Measurements from ENCODE around the gene OR4Q2. TPM values are rescaled to one million over a fixed set of nuclear protein-coding genes. Genes with fewer than 3 reads are reported as not detected.

Gene OR4Q2
- total and polyA plus RNA-seq, 12 donors, result not detected

DNA sequence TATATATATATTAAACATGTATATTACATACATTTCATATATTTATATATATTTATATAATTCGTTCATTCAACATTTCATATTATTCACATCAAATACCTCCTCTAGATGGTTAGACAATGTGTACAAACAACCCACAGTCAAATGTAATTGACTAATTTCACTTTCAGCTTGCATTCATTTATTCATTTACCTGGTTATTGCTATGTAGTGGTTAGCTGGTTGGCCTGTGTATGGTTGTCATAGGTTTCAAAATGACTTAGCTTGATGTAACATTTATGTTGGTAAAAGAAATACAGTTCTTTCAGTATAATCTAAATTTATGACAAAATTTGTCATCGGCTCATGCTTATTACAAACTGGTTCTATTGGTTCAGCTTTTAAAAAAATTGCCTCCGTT is 33.5 kb downstream of the OR4Q2 start:
- no peak overlapping the region for H3K27ac ChIP-seq
- no peaks in the 10 kb centered on the region for H3K27me3 ChIP-seq
- DNase-seq, result no peak
- H3K36me3 ChIP-seq (replicated peaks in 1 of 2), result no peaks in the 10 kb centered on the region
- intact Hi-C loops (cut with DNase I), result no loop called here
- TF ChIP-seq POLR2A (IDR thresholded peaks at IDR 0.05), result no peak
- TF ChIP-seq, protein P1, sequence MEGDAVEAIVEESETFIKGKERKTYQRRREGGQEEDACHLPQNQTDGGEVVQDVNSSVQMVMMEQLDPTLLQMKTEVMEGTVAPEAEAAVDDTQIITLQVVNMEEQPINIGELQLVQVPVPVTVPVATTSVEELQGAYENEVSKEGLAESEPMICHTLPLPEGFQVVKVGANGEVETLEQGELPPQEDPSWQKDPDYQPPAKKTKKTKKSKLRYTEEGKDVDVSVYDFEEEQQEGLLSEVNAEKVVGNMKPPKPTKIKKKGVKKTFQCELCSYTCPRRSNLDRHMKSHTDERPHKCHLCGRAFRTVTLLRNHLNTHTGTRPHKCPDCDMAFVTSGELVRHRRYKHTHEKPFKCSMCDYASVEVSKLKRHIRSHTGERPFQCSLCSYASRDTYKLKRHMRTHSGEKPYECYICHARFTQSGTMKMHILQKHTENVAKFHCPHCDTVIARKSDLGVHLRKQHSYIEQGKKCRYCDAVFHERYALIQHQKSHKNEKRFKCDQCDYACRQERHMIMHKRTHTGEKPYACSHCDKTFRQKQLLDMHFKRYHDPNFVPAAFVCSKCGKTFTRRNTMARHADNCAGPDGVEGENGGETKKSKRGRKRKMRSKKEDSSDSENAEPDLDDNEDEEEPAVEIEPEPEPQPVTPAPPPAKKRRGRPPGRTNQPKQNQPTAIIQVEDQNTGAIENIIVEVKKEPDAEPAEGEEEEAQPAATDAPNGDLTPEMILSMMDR (IDR thresholded peaks at IDR 0.05), result no peak
- H3K4me3 ChIP-seq, result no peak overlapping the region
- 59 to 65% (median 61%) methylated on average over 3 of the region's 3 CpGs for WGBS, 4 donors
- no peaks in the 10 kb centered on the region for H3K9me3 ChIP-seq (replicated peaks in 1 of 3)
- H3K4me1 ChIP-seq (replicated peaks in 1 of 2), result no peaks in the 10 kb centered on the region

DNA sequence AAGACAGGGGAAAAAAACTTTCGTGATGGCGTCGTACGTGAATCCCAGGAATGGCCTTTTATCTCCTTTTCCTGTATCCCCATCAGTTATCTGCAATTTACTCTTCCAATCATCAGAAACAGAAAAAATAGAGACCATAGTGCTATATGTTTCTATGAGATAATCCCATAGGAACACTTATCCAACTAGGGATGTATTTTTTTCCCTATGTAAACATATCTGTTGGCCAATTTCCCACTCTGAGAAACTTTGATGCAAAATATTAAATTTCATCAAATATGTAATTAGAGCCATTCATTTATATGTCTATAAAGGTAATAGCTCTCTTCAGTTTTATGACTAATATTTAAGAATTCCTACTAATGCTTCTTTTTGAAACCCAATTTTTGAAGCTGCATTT is 34.0 kb downstream of the OR4Q2 start, which contains the start of gene OR4K13:
Gene OR4K13, minus strand, starts transcription at position 101 of the 400 bp plus-strand sequence. CDS start 1,280 bp downstream, outside the sequence.
- H3K27ac ChIP-seq, result no peak within 1 kb of the TSS
- H3K27me3 ChIP-seq, result no peaks in the 10 kb centered on the region
- H3K9me3 ChIP-seq (replicated peaks in 1 of 3), result no peaks in the 10 kb centered on the region
- H3K36me3 ChIP-seq (replicated peaks in 1 of 2), result no peaks in the 10 kb centered on the region
- TF ChIP-seq, protein P1 (IDR thresholded peaks at IDR 0.05), result no peak
- TF ChIP-seq POLR2A (IDR thresholded peaks at IDR 0.05), result no peak
- no peak for DNase-seq
- H3K4me3 ChIP-seq, result no peak within 1 kb of the TSS
- H3K4me1 ChIP-seq (replicated peaks in 1 of 2), result no peaks in the 10 kb centered on the region
- WGBS, 4 donors, result 83 to 91% (median 85%) methylated on average over 4 of the region's 4 CpGs
- intact Hi-C loops (cut with DNase I), result no loop called here

DNA sequence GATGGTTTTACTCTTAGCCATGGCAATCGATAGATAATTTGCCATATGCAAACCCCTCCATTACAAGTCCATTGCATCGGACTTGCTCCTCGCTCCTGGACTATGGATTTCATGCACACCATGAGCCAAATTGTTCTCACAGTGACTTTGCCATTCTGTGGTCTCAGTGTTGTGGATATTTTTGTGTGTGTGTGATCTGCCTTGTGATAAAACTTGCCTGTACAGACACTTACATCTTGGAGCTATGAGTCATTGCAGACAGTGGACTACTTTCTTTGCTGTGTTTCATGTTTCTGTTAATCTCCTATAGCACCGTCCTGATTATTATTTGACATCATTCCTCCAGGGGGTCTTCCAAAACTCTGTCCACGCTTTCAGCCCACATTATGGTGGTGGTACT is 42.3 kb downstream of the OR4Q2 start:
- no peak overlapping the region for H3K4me3 ChIP-seq
- no peaks in the 10 kb centered on the region for H3K27me3 ChIP-seq
- TF ChIP-seq POLR2A (IDR thresholded peaks at IDR 0.05), result no peak
- TF ChIP-seq, protein P1 (IDR thresholded peaks at IDR 0.05), result no peak
- no peaks in the 10 kb centered on the region for H3K9me3 ChIP-seq (replicated peaks in 1 of 3)
- no peak overlapping the region for H3K27ac ChIP-seq
- no peaks in the 10 kb centered on the region for H3K36me3 ChIP-seq (replicated peaks in 1 of 2)
- intact Hi-C loops (cut with DNase I), result no loop called here
- no peak for DNase-seq
- H3K4me1 ChIP-seq (replicated peaks in 1 of 2), result no peaks in the 10 kb centered on the region
- 57 to 66% (median 64%) methylated on average over 5 of the region's 5 CpGs for WGBS, 4 donors

DNA sequence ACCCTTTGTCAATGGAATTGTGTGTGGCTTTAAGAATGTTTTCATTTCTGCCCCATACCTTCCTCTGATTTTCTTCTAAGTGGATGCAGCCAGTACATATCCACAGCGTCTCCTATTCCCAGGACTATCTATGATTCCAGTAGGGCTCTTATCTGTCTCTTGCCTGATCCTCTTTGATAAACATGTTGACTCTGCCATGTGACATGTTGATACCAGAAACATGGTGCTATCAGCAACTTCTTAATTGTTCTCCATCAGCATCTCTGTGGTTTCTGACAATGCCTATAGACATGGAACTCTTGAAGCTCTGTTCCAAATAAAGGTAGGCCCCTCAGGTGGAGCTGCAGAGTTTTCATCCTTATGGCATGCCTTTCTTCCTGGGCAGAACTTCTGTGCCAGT is 46.2 kb downstream of the OR4Q2 start:
- Histone ChIP-seq H3K27ac (no peak overlapping the region), H3K4me3 (no peak overlapping the region), H3K36me3 (replicated peaks in 1 of 2) (no peaks in the 10 kb centered on the region), H3K4me1 (replicated peaks in 1 of 2) (no peaks in the 10 kb centered on the region), H3K27me3 (no peaks in the 10 kb centered on the region), H3K9me3 (replicated peaks in 1 of 3) (no peaks in the 10 kb centered on the region)
- TF ChIP-seq, protein P1 (IDR thresholded peaks at IDR 0.05), result no peak
- TF ChIP-seq POLR2A (IDR thresholded peaks at IDR 0.05), result no peak
- DNase-seq, result no peak
- intact Hi-C loops (cut with DNase I), result no loop called here
- WGBS, 4 donors, result 36 to 63% (median 40%) methylated on average over 1 of the region's 1 CpG

Other genes with a start within 250 kb of the OR4Q2 start
- not detected for gene OR4M1, start 228.7 kb upstream of the OR4Q2 start, total RNA-seq
- gene OR4M1, start 228.7 kb upstream of the OR4Q2 start, polyA plus RNA-seq, result not detected
- not detected for gene OR4N2, start 198.4 kb upstream of the OR4Q2 start, total RNA-seq
- gene OR4N2, start 198.4 kb upstream of the OR4Q2 start, polyA plus RNA-seq, result not detected
- gene OR4K2, start 127.0 kb upstream of the OR4Q2 start, total RNA-seq, result not detected
- not detected for gene OR4K2, start 127.0 kb upstream of the OR4Q2 start, polyA plus RNA-seq
- not detected for gene OR4K5, start 81.6 kb upstream of the OR4Q2 start, total RNA-seq
- not detected for gene OR4K5, start 81.6 kb upstream of the OR4Q2 start, polyA plus RNA-seq
- gene OR4K1, start 71.2 kb upstream of the OR4Q2 start, total RNA-seq, result not detected
- not detected for gene OR4K1, start 71.2 kb upstream of the OR4Q2 start, polyA plus RNA-seq
- gene OR4K15, start 26.6 kb upstream of the OR4Q2 start, total RNA-seq, result not detected
- gene OR4K15, start 26.6 kb upstream of the OR4Q2 start, polyA plus RNA-seq, result not detected
- gene OR4K14, start 17.1 kb downstream of the OR4Q2 start, total RNA-seq, result not detected
- not detected for gene OR4K14, start 17.1 kb downstream of the OR4Q2 start, polyA plus RNA-seq
- not detected for gene OR4K13, start 33.9 kb downstream of the OR4Q2 start, total RNA-seq
- gene OR4K13, start 33.9 kb downstream of the OR4Q2 start, polyA plus RNA-seq, result not detected
- gene OR4L1, start 57.9 kb downstream of the OR4Q2 start, total RNA-seq, result not detected
- not detected for gene OR4L1, start 57.9 kb downstream of the OR4Q2 start, polyA plus RNA-seq
- not detected for gene OR4K17, start 108.6 kb downstream of the OR4Q2 start, total RNA-seq
- gene OR4K17, start 108.6 kb downstream of the OR4Q2 start, polyA plus RNA-seq, result not detected
- not detected for gene OR4N5, start 136.7 kb downstream of the OR4Q2 start, total RNA-seq
- gene OR4N5, start 136.7 kb downstream of the OR4Q2 start, polyA plus RNA-seq, result not detected
- not detected for gene OR11G2, start 188.7 kb downstream of the OR4Q2 start, total RNA-seq
- not detected for gene OR11G2, start 188.7 kb downstream of the OR4Q2 start, polyA plus RNA-seq
- gene OR11H6, start 221.5 kb downstream of the OR4Q2 start, total RNA-seq, result not detected
- gene OR11H6, start 221.5 kb downstream of the OR4Q2 start, polyA plus RNA-seq, result not detected
- not detected for gene OR11H7, start 226.8 kb downstream of the OR4Q2 start, total RNA-seq
- gene OR11H7, start 226.8 kb downstream of the OR4Q2 start, polyA plus RNA-seq, result not detected
- gene OR11H4, start 237.1 kb downstream of the OR4Q2 start, total RNA-seq, result not detected
- not detected for gene OR11H4, start 237.1 kb downstream of the OR4Q2 start, polyA plus RNA-seq

Measured in adrenal gland (tissue), 12 donors.